OCI-LY1 (cell line): Measurements from ENCODE around the gene DYNC2I2.

Source experiments
- EZH2 ChIP-seq: fragments of 200-600 bp; sonication (generic), shearing (Covaris generic); IDR thresholded peaks from 2 replicates; pipeline ENCODE4 v1.8.0; 2017; ENCODE audit warnings: borderline replicate concordance, mixed run types, mild to moderate bottlenecking, antibody characterized with exemption, low read length, moderate library complexity, mixed read lengths
- TF ChIP-seq, protein P1 (sequence below): fragments of 200-600 bp; sonication (generic), shearing (Covaris generic); IDR thresholded peaks from 2 replicates; pipeline ENCODE4 v1.5.1; 2017; ENCODE audit warnings: mild to moderate bottlenecking, antibody characterized with exemption, low read length, moderate library complexity, mixed read lengths

DNA sequence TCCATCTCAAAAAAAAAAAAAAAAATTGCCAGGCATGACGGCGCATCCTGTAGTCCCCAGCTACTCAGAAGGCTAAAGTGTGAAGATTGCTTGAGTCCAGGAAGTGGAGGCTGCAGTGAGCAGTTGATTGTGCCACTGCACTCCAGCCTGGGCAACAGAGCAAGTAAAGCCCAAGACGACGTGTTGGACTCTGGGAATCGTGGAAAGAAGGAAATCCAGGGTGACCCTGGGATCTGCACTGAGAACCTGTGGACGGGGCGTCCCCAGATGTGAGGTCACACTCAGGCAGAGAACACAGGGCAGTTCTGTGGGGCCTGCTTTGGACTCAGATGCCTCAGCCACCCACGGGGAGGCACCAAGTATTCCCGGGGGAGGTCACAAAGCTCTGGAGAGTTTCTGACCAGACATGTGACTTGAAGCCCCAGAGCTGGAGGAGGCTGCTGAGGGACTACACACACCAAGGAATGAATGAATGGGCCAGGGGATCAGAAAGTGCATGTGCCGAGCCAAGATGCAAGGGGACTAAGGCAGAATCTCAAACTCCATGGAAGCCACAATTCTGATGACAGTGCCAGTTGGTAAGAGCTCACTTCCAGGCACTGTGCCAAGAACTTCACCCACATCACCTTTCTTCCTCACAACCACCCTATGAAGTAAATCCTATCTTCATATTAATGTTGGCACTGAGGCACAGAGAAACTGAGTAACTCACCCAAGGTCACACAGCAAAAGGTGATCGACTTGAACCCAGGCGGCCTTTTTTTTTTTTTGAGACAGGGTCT, 12.9 kb downstream of the DYNC2I2 start:
- TF ChIP-seq, protein P1, sequence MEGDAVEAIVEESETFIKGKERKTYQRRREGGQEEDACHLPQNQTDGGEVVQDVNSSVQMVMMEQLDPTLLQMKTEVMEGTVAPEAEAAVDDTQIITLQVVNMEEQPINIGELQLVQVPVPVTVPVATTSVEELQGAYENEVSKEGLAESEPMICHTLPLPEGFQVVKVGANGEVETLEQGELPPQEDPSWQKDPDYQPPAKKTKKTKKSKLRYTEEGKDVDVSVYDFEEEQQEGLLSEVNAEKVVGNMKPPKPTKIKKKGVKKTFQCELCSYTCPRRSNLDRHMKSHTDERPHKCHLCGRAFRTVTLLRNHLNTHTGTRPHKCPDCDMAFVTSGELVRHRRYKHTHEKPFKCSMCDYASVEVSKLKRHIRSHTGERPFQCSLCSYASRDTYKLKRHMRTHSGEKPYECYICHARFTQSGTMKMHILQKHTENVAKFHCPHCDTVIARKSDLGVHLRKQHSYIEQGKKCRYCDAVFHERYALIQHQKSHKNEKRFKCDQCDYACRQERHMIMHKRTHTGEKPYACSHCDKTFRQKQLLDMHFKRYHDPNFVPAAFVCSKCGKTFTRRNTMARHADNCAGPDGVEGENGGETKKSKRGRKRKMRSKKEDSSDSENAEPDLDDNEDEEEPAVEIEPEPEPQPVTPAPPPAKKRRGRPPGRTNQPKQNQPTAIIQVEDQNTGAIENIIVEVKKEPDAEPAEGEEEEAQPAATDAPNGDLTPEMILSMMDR, result no peak
- TF ChIP-seq EZH2, result no peak
